K562 (cell line): Measurements from ENCODE around the gene SALL3. TPM values are rescaled to one million over a fixed set of nuclear protein-coding genes. Genes with fewer than 3 reads are reported as not detected.

Source experiments
- ATAC-seq: fragments of 200-7000 bp; cut with Tn5 transposase; 3 replicates; pipeline ENCODE4 v1.9.1; 2020; ENCODE audit warnings: moderate library complexity
- BruUV-seq: library from RNA; stranded (reverse); fragments of 400-500 nt; replicated peaks from 2 replicates; lab custom pipeline; 2021; lab: Mats Ljungman, UMichigan
- CTCF ChIA-PET: fragments of 300-600 bp; formaldehyde crosslinking; extraction: SDS; loops from one replicate; lab custom pipeline; 2021; ENCODE audit warnings: low intra/inter-chr PET ratio; lab: Yijun Ruan, JAX
- POLR2A ChIA-PET: fragments of 300-600, 350-650 bp; sonication (Branson Sonifier 250); formaldehyde crosslinking; extraction: SDS; loops from one replicate; lab custom pipeline; 2021; ENCODE audit warnings: antibody characterized with exemption, inconsistent platforms; lab: Yijun Ruan, JAX
- DNase-seq, 4 experiments: peaks; one replicate each; pipeline versions ENCODE4 v3.0.0 to v3.0.0-alpha.2; 2011 to 2018; ENCODE audit warnings: low spot score in 3 of 4, mixed read lengths in 3 of 4; ENCODE audit errors: extremely low read depth in 1 of 4
- FAIRE-seq: peaks from 2 replicates; lab custom pipeline; 2011; peaks lifted over from hg19 to GRCh38; lab: Jason Lieb, UNC
- H2AFZ ChIP-seq: 2 replicates; pipeline ENCODE4 v1.6.0; 2011; ENCODE audit warnings: low read depth, low read length, control low read depth, inconsistent platforms
- H3K27ac ChIP-seq: fragments of 200-600 bp; 3 replicates; pipeline ENCODE4 v1.8.0; 2011; ENCODE audit warnings: low read depth, mild to moderate bottlenecking, control low read depth, inconsistent platforms, low read length, moderate library complexity, mixed read lengths; ENCODE audit errors: extremely low read depth
- H3K27me3 ChIP-seq, 2 experiments: fragments of 300-600 bp in 1 of 2; 2 replicates in 1 of 2; 3 replicates in 1 of 2; pipeline versions ENCODE4 v1.6.0 to v1.8.0; 2011; ENCODE audit warnings: inconsistent platforms in 2 of 2, low read length in 2 of 2, mild to moderate bottlenecking in 1 of 2, mixed read lengths in 1 of 2, moderate library complexity in 1 of 2; ENCODE audit not compliant: control insufficient read depth in 2 of 2, insufficient read depth in 2 of 2
- H3K36me3 ChIP-seq: fragments of 300-600 bp; 3 replicates; pipeline ENCODE4 v1.8.0; 2011; ENCODE audit warnings: mild to moderate bottlenecking, low read length, inconsistent platforms; ENCODE audit not compliant: control insufficient read depth, insufficient read depth
- H3K4me1 ChIP-seq, 2 experiments: fragments of 200-600 bp in 1 of 2; replicated peaks in 1 of 2; 2 replicates in 1 of 2; 3 replicates in 1 of 2; pipeline versions ENCODE4 v1.5.1 to v1.8.0; 2011; ENCODE audit warnings: inconsistent platforms in 2 of 2, low read length in 2 of 2, mild to moderate bottlenecking in 1 of 2, mixed read lengths in 1 of 2, moderate library complexity in 1 of 2; ENCODE audit not compliant: control insufficient read depth in 2 of 2, insufficient read depth in 2 of 2
- H3K4me2 ChIP-seq: 2 replicates; pipeline ENCODE4 v1.6.1; 2011; ENCODE audit warnings: low read length, control low read depth, inconsistent platforms, mixed read lengths; ENCODE audit not compliant: insufficient read depth
- H3K4me3 ChIP-seq: fragments of 200-600 bp; sonication (generic), shearing (Covaris generic); 2 replicates; pipeline ENCODE4 v1.5.1; 2016; ENCODE audit warnings: control low read depth, inconsistent platforms
- H3K79me2 ChIP-seq: fragments of 200-600 bp; 3 replicates; pipeline ENCODE4 v1.8.0; 2011; ENCODE audit warnings: low read length, inconsistent platforms; ENCODE audit not compliant: control insufficient read depth, insufficient read depth
- H3K9ac ChIP-seq, 2 experiments: 2 replicates each; pipeline versions ENCODE4 v1.6.0 to v1.6.1; 2011; ENCODE audit warnings: low read depth in 2 of 2, low read length in 2 of 2, control low read depth in 1 of 2, inconsistent platforms in 1 of 2, mild to moderate bottlenecking in 1 of 2, mixed read lengths in 1 of 2; ENCODE audit not compliant: insufficient read depth in 1 of 2
- H3K9me1 ChIP-seq: one replicate; pipeline ENCODE4 v1.6.0; 2011; ENCODE audit warnings: inconsistent platforms, mild to moderate bottlenecking, low read length, moderate library complexity; ENCODE audit not compliant: control insufficient read depth, insufficient read depth
- H3K9me3 ChIP-seq: replicated peaks from 2 replicates; pipeline ENCODE4 v1.5.1; 2011; ENCODE audit warnings: low read depth, low read length, inconsistent platforms; ENCODE audit not compliant: control insufficient read depth, insufficient read depth
- H4K20me1 ChIP-seq: replicated peaks from 2 replicates; pipeline ENCODE4 v1.6.1; 2011; ENCODE audit warnings: low read length, inconsistent platforms, mixed read lengths; ENCODE audit not compliant: control insufficient read depth, insufficient read depth
- ADNP ChIP-seq: fragments of 200-800 bp; sonication (Bioruptor generic); IDR thresholded peaks from 2 replicates; pipeline ENCODE4 v1.6.1; 2016; ENCODE audit warnings: missing genetic modification characterization, missing compliant biosample characterization
- CBX1 ChIP-seq: sonication (generic); IDR thresholded peaks from 2 replicates; pipeline ENCODE4 v1.6.1; 2016; ENCODE audit warnings: antibody characterized with exemption, low read depth, mild to moderate bottlenecking
- CEBPB ChIP-seq: fragments of 450-650 bp; IDR thresholded peaks from 2 replicates; pipeline ENCODE4 v1.6.1; 2016; ENCODE audit warnings: missing genetic modification characterization, missing compliant biosample characterization
- ETV6 ChIP-seq, 3 experiments: fragments of 150-350 bp in 1 of 3; sonication (generic) in 1 of 3; formaldehyde crosslinking in 1 of 3; IDR thresholded peaks; 2 replicates each; pipeline versions ENCODE4 v1.6.1 to v1.8.0; 2014 to 2022; ENCODE audit warnings: borderline replicate concordance in 2 of 3, low read depth in 2 of 3, antibody characterized with exemption in 1 of 3, low read length in 1 of 3, mild to moderate bottlenecking in 1 of 3, missing genetic modification reagents in 1 of 3
- JUNB ChIP-seq: fragments of 450-650 bp; formaldehyde crosslinking; conservative IDR thresholded peaks from 2 replicates; pipeline ENCODE4 v1.4.0; 2020; ENCODE audit warnings: mild to moderate bottlenecking
- NUFIP1 ChIP-seq: fragments of 450-650 bp; IDR thresholded peaks from 2 replicates; pipeline ENCODE4 v1.6.1; 2018; ENCODE audit not compliant: partially characterized antibody
- RFX1 ChIP-seq: fragments of 450-650 bp; IDR thresholded peaks from 2 replicates; pipeline ENCODE4 v1.6.1; 2016; ENCODE audit warnings: mild to moderate bottlenecking, moderate library complexity
- SLC30A9 ChIP-seq: fragments of 250-450 bp; sonication (Bioruptor Pico); IDR thresholded peaks from 2 replicates; pipeline ENCODE4 v1.8.0; 2022; ENCODE audit warnings: mild to moderate bottlenecking, moderate library complexity
- SMARCC2 ChIP-seq: fragments of 450-650 bp; IDR thresholded peaks from 2 replicates; pipeline ENCODE4 v1.6.1; 2017; ENCODE audit warnings: antibody characterized with exemption, moderate library complexity, mild to moderate bottlenecking, low read depth
- TAF9B ChIP-seq: fragments of 450-650 bp; IDR thresholded peaks from 2 replicates; pipeline ENCODE4 v1.6.1; 2018; ENCODE audit warnings: mild to moderate bottlenecking; ENCODE audit not compliant: partially characterized antibody
- ZNF133 ChIP-seq: fragments of 250-450 bp; sonication (Bioruptor Pico); IDR thresholded peaks from 2 replicates; pipeline ENCODE4 v1.4.0; 2020; ENCODE audit warnings: mild to moderate bottlenecking
- ZNF224 ChIP-seq: sonication (generic); formaldehyde crosslinking; IDR thresholded peaks from 2 replicates; pipeline ENCODE4 v1.8.0; 2022; ENCODE audit warnings: mild to moderate bottlenecking, missing genetic modification reagents
- ZSCAN29 ChIP-seq: fragments of 450-650 bp; IDR thresholded peaks from 2 replicates; pipeline ENCODE4 v1.6.1; 2017
- WGBS: fragments of 100-300 bp; shearing (Covaris generic); methylation state at CpG from one replicate; pipeline ENCODE4 v1.1.6; 2016; ENCODE audit warnings: low coverage, mixed read lengths; ENCODE audit not compliant: insufficient coverage; ENCODE audit errors: missing lambda C conversion rate; 5-methylcytosine and 5-hydroxymethylcytosine counted together
- in situ Hi-C: fragments of 300-500 bp; cut with MboI; formaldehyde crosslinking; loops from 4 replicates; pipeline ENCODE4 v1.15.0; 2018; ENCODE audit warnings: inconsistent platforms, mixed read lengths
- intact Hi-C: fragments of 100-400 bp; cut with micrococcal nuclease; formaldehyde crosslinking; loops from 2 replicates; pipeline ENCODE4 v1.14.2; 2022
- polyA plus RNA-seq, 8 experiments: library from polyadenylated mRNA; depleted of rRNA in 4 of 8; stranded (reverse) in 5 of 8; unstranded in 3 of 8; fragments of >200 nt; fragmentation: Nextera tagmentation in 2 of 8; fragmentation: Illumina TruSeq in 1 of 8; extraction: Ambion mirVana in 2 of 8; extraction: Trizol in 1 of 8; gene quantifications; 2 replicates each; pipeline versions ENCODE4 v1.2.1 to v1.2.3, GENCODE V29; 2011 to 2014; ENCODE audit warnings: inconsistent platforms in 1 of 8, missing spikeins in 1 of 8
- total RNA-seq, 7 experiments: library from RNA; depleted of rRNA in 6 of 7; stranded (reverse); fragments of >200 nt in 6 of 7; fragmentation: Illumina TruSeq in 2 of 7; extraction: Trizol in 2 of 7; gene quantifications; 2 replicates each; pipeline versions ENCODE4 v1.2.1 to v1.2.3, GENCODE V29; 2011 to 2021; ENCODE audit warnings: low replicate concordance in 1 of 7
- TF ChIP-seq, protein P1 (sequence below): fragments of 450-650 bp; IDR thresholded peaks from 2 replicates; pipeline ENCODE4 v1.6.1; 2016
- TF ChIP-seq, protein P2 (sequence below): fragments of 200-800 bp; sonication (Bioruptor generic); IDR thresholded peaks from 2 replicates; pipeline ENCODE4 v1.6.1; 2016; ENCODE audit warnings: missing genetic modification characterization, missing compliant biosample characterization
- TF ChIP-seq, protein P3 (sequence below): fragments of 250-450 bp; sonication (Bioruptor Pico); IDR thresholded peaks from 2 replicates; pipeline ENCODE4 v1.8.0; 2022; ENCODE audit warnings: inconsistent platforms, mild to moderate bottlenecking, moderate library complexity, borderline replicate concordance

Gene SALL3
- total and polyA plus RNA-seq, 9 of the 15 experiments (the other 6 are each of a cell fraction or from before 2014, with no cell fraction given): not detected

DNA sequence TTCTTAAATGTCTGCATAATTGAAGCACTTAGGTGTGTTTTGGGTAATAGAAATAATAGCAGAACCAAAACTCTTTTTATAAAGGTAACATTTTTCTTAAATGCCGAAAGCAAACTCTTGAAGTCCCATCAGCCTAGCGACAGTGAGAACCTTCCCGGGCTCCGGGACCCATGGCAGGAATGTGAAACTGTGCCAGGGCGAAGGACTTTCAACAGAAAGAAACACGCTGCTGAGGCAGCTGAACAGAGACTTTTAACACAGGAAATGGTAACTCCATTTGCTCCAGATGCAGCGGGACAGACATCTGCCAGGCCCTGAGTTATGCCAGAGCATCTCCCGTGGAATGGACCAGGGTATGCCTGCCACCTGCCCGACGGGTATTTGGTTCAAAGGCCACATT is 34.3 kb downstream of the SALL3 start:
- no TSS peak for BruUV-seq
- peaks cover 8 to 25% of the 10 kb centered on the region in 2 experiments; a peak in 3 of 5 replicates for H3K27me3 ChIP-seq
- in situ Hi-C loops: no loop called here
- no peak overlapping the region for H3K27ac ChIP-seq
- ATAC-seq (no peak), FAIRE-seq (no peak), DNase-seq (no peak)
- POLR2A ChIA-PET: no interaction called here
- intact Hi-C loops: no loop called here
- no peaks in the 10 kb centered on the region for H3K9me1 ChIP-seq
- H3K36me3 ChIP-seq: no peaks in the 10 kb centered on the region
- 0% methylated on average over 10 of the region's 10 CpGs for WGBS
- CTCF ChIA-PET: no interaction called here
- no peak overlapping the region for H3K4me2 ChIP-seq
- H3K4me1 ChIP-seq: no peaks in the 10 kb centered on the region
- H4K20me1 ChIP-seq: no peaks in the 10 kb centered on the region
- no peak overlapping the region for H3K9ac ChIP-seq
- no peaks in the 10 kb centered on the region for H3K9me3 ChIP-seq
- H3K4me3 ChIP-seq: no peak overlapping the region
- no peaks in the 10 kb centered on the region for H3K79me2 ChIP-seq
- no peak overlapping the region for H2AFZ ChIP-seq
- TF ChIP-seq ZNF133: no peak
- TF ChIP-seq ADNP (tag): no peak
- TF ChIP-seq JUNB (CRISPR knock-in tag): no peak
- no peak for TF ChIP-seq SLC30A9 (CRISPR knock-in tag)
- TF ChIP-seq NUFIP1: no peak
- no peak for TF ChIP-seq RFX1
- TF ChIP-seq ETV6 (IDR thresholded peaks at IDR 0.05; ENCODE audit: borderline replicate concordance in 1 of 2, low read depth in 2 of 2, low read length in 1 of 2): no peak
- TF ChIP-seq ETV6 (CRISPR knock-in tag; IDR thresholded peaks at IDR 0.05; ENCODE audit: borderline replicate concordance): no peak
- TF ChIP-seq, protein P1, sequence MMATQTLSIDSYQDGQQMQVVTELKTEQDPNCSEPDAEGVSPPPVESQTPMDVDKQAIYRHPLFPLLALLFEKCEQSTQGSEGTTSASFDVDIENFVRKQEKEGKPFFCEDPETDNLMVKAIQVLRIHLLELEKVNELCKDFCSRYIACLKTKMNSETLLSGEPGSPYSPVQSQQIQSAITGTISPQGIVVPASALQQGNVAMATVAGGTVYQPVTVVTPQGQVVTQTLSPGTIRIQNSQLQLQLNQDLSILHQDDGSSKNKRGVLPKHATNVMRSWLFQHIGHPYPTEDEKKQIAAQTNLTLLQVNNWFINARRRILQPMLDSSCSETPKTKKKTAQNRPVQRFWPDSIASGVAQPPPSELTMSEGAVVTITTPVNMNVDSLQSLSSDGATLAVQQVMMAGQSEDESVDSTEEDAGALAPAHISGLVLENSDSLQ: no peak
- no peak for TF ChIP-seq SMARCC2
- TF ChIP-seq, protein P2, sequence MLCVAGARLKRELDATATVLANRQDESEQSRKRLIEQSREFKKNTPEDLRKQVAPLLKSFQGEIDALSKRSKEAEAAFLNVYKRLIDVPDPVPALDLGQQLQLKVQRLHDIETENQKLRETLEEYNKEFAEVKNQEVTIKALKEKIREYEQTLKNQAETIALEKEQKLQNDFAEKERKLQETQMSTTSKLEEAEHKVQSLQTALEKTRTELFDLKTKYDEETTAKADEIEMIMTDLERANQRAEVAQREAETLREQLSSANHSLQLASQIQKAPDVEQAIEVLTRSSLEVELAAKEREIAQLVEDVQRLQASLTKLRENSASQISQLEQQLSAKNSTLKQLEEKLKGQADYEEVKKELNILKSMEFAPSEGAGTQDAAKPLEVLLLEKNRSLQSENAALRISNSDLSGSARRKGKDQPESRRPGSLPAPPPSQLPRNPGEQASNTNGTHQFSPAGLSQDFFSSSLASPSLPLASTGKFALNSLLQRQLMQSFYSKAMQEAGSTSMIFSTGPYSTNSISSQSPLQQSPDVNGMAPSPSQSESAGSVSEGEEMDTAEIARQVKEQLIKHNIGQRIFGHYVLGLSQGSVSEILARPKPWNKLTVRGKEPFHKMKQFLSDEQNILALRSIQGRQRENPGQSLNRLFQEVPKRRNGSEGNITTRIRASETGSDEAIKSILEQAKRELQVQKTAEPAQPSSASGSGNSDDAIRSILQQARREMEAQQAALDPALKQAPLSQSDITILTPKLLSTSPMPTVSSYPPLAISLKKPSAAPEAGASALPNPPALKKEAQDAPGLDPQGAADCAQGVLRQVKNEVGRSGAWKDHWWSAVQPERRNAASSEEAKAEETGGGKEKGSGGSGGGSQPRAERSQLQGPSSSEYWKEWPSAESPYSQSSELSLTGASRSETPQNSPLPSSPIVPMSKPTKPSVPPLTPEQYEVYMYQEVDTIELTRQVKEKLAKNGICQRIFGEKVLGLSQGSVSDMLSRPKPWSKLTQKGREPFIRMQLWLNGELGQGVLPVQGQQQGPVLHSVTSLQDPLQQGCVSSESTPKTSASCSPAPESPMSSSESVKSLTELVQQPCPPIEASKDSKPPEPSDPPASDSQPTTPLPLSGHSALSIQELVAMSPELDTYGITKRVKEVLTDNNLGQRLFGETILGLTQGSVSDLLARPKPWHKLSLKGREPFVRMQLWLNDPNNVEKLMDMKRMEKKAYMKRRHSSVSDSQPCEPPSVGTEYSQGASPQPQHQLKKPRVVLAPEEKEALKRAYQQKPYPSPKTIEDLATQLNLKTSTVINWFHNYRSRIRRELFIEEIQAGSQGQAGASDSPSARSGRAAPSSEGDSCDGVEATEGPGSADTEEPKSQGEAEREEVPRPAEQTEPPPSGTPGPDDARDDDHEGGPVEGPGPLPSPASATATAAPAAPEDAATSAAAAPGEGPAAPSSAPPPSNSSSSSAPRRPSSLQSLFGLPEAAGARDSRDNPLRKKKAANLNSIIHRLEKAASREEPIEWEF: no peak
- no peak for TF ChIP-seq TAF9B
- TF ChIP-seq, protein P3, sequence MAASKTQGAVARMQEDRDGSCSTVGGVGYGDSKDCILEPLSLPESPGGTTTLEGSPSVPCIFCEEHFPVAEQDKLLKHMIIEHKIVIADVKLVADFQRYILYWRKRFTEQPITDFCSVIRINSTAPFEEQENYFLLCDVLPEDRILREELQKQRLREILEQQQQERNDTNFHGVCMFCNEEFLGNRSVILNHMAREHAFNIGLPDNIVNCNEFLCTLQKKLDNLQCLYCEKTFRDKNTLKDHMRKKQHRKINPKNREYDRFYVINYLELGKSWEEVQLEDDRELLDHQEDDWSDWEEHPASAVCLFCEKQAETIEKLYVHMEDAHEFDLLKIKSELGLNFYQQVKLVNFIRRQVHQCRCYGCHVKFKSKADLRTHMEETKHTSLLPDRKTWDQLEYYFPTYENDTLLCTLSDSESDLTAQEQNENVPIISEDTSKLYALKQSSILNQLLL (CRISPR knock-in tag): no peak
- no peak for TF ChIP-seq CEBPB (tag)
- TF ChIP-seq ZSCAN29: no peak
- TF ChIP-seq CBX1: no peak
- no peak for TF ChIP-seq ZNF224 (CRISPR knock-in tag)
